Peyer's patch (tissue), 4 donors: ENCODE results near the gene ASCC1. TPM values are rescaled to one million over a fixed set of nuclear protein-coding genes. Genes with fewer than 3 reads are reported as not detected.
"Not testable (repeated sequence)": the region's sequence is repeated elsewhere in the genome, so short reads cannot be mapped to it uniquely, and the experiment has no call there.

Experiments
- DNase-seq, 3 donors: peaks; one replicate each; pipeline ENCODE4 v3.0.0-alpha.2; 2017 to 2019
- H3K27ac ChIP-seq, 4 donors: fragments of 200-600 bp; sonication (generic); one replicate each; pipeline ENCODE4 v1.5.1; 2016 to 2019
- H3K27me3 ChIP-seq, 2 donors: fragments of 200-600 bp; sonication (generic); one replicate each; pipeline ENCODE4 v1.5.1; 2019
- H3K36me3 ChIP-seq, 3 donors: fragments of 200-600 bp; sonication (generic); one replicate each; pipeline ENCODE4 v1.5.1; 2016 to 2019
- H3K4me1 ChIP-seq, 4 donors: fragments of 200-600 bp; sonication (generic); one replicate each; pipeline ENCODE4 v1.5.1; 2016 to 2019
- H3K4me3 ChIP-seq, 4 donors: fragments of 200-600 bp; sonication (generic); 1 replicate in 3 of 4; 2 replicates in 1 of 4; pipeline ENCODE4 v1.5.1; 2016 to 2019; ENCODE audit warnings: mild to moderate bottlenecking in 1 of 4
- H3K9me3 ChIP-seq, 4 donors: fragments of 200-600 bp; sonication (generic); one replicate each; pipeline ENCODE4 v1.5.1; 2016 to 2019; ENCODE audit warnings: mild to moderate bottlenecking in 1 of 4
- POLR2A ChIP-seq, 2 donors: fragments of 450-650 bp; IDR thresholded peaks; one replicate each; pipeline ENCODE4 v1.5.1; 2017; ENCODE audit warnings: antibody characterized with exemption in 2 of 2, mild to moderate bottlenecking in 2 of 2, moderate library complexity in 2 of 2
- total RNA-seq, 4 donors: library from RNA; depleted of rRNA; stranded (reverse); fragments of >200 nt; gene quantifications; one replicate each; pipeline ENCODE4 v1.1.0, GENCODE V29; 2016
- TF ChIP-seq, protein P1 (sequence below), 6 experiments: fragments of 450-650 bp in 4 of 6; fragments of 200-600 bp in 2 of 6; sonication (generic) in 1 of 6; IDR thresholded peaks; one replicate each; pipeline ENCODE4 v1.5.1; 2017 to 2019; ENCODE audit warnings: antibody characterized with exemption in 6 of 6, mild to moderate bottlenecking in 3 of 6, moderate library complexity in 1 of 6

The ASCC1 gene
- total RNA-seq, 4 donors from 2014 or later: 9.7 to 48.7 (median 21.5) TPM

DNA sequence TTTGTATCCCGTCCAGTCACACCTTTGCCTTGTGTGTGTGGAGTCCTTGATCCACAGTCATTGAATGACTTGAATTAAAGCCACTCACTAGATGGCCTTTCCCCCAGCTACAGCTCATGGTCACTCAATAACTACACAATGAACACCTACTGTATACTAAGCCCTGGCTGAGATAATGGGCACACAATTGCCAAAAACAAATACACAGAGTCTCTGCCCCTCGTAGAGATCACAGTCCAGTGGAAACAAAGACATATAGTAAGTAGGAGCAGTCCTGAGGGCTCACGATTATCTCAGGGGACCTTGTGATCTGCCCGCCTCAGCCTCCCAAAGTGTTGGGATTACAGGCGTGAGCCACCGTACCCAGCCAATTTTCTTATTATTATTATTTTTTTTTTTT is 35.6 kb upstream of the ASCC1 start:
- no peak overlapping the region for H3K4me3 ChIP-seq
- no peak for TF ChIP-seq POLR2A (IDR thresholded peaks at IDR 0.05)
- TF ChIP-seq, protein P1, sequence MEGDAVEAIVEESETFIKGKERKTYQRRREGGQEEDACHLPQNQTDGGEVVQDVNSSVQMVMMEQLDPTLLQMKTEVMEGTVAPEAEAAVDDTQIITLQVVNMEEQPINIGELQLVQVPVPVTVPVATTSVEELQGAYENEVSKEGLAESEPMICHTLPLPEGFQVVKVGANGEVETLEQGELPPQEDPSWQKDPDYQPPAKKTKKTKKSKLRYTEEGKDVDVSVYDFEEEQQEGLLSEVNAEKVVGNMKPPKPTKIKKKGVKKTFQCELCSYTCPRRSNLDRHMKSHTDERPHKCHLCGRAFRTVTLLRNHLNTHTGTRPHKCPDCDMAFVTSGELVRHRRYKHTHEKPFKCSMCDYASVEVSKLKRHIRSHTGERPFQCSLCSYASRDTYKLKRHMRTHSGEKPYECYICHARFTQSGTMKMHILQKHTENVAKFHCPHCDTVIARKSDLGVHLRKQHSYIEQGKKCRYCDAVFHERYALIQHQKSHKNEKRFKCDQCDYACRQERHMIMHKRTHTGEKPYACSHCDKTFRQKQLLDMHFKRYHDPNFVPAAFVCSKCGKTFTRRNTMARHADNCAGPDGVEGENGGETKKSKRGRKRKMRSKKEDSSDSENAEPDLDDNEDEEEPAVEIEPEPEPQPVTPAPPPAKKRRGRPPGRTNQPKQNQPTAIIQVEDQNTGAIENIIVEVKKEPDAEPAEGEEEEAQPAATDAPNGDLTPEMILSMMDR (IDR thresholded peaks at IDR 0.05): no peak
- H3K27ac ChIP-seq: peak overlapping the region in 1 of 4 donors; percentile 46
- no peaks in the 10 kb centered on the region for H3K27me3 ChIP-seq
- no peaks in the 10 kb centered on the region for H3K9me3 ChIP-seq
- no peak for DNase-seq
- H3K36me3 ChIP-seq: no peaks in the 10 kb centered on the region
- peaks cover 7 to 83% (median 55%) of the 10 kb centered on the region in 4 donors for H3K4me1 ChIP-seq

DNA sequence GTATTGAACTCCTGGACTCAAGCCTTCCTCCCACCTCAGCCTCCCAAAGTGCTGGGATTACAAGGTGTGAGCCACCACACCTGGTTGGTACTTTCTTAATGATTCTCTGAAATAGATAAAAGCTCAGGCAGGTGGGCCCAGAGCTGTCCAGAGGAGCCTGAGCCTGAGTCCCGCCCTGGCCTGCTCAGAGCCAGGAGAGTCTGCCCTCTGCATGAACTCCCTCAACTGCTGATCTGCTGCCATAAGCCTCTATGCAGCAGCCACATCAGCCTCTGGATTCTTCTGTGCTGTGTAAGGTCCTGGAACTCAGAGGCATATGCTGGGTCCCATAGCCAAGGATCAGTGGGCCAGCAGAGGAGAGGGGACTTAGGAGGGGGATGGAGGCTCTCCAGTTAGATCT is 34.6 kb upstream of the ASCC1 start:
- H3K4me3 ChIP-seq: no peak overlapping the region
- H3K27ac ChIP-seq: peak overlapping the region; percentile 28 to 94 (median 64)
- no peaks in the 10 kb centered on the region for H3K9me3 ChIP-seq
- DNase-seq: peak in 1 of 3 donors; percentile 64
- no peaks in the 10 kb centered on the region for H3K36me3 ChIP-seq
- TF ChIP-seq POLR2A (IDR thresholded peaks at IDR 0.05): no peak
- TF ChIP-seq, protein P1 (IDR thresholded peaks at IDR 0.05): no peak
- peaks cover 7 to 83% (median 56%) of the 10 kb centered on the region in 4 donors for H3K4me1 ChIP-seq
- H3K27me3 ChIP-seq: no peaks in the 10 kb centered on the region

DNA sequence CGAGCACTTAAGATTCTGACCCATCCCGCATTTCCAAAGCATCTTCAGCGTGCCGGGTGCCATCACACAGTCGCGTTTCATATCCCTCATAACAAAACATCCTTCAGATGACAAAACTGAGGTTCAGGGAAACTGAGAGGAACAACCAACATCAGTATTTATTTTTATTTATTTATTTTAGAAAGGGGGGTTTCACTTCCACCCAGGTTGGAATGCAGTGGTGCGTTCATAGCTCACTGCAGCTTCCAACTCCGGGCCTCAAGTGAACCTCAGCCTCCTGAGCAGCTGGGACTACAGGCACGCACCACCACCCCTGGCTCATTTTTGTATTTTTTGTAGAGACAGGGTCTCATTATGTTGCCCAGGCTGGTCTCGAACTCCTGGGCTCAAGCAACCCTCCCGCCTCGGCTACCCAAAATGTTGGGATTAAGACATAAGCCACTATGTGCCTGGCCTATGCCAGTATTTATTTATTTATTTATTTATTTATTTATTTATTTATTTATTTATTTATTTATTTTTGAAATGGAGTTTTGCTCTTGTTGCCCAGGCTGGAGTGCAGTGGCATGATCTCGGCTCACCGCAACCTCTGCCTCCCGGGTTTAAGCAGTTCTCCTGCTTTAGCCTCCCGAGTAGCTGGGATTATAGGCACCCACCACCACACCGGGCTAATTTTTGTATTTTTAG is 33.2 kb upstream of the ASCC1 start:
- DNase-seq: peak in 2 of 3 donors; percentile 36 to 59
- H3K4me1 ChIP-seq: peaks cover 7 to 83% (median 57%) of the 10 kb centered on the region in 4 donors
- peak overlapping the region in 2 of 4 donors; percentile 33 to 35 for H3K4me3 ChIP-seq

DNA sequence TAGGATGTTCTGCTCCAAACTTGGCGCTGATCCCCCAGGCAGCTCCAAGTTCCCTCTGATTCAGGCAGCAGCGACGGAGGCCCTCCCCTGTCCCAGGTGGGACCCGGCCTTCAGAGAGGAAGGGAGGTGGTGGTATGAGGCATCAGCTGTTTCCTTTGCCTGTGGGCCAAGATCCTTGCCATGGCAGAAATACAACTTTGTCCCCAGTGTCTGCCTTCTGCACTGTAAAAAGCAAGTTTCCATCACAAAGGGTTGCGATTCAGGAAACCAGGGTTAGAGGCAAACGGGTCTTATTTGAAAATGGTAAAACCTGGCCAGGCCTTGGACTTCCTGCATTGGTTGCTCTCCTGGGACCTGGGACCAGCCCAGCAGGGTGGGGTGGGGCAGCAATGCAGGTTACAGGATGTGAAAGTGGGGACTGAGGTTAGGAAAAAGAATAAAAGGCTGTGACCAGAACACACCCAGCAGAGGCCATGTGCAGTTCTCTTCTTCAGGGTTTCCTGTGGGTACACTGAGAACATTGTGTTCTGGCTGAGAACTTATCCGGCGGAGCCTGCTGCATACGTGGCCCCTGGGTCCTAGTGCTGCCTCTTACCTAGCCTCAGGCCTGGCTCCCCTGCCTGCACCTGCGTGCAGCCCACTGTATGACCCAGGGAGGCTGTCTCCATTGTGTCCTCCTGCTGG is 32.5 kb upstream of the ASCC1 start:
- DNase-seq: peak; percentile 87 to 96 (median 94)
- Histone ChIP-seq H3K27me3 (no peaks in the 10 kb centered on the region), H3K9me3 (no peaks in the 10 kb centered on the region), H3K4me3 (peak overlapping the region in 3 of 4 donors; percentile 5 to 35 (median 33)), H3K36me3 (no peaks in the 10 kb centered on the region), H3K27ac (peak overlapping the region; percentile 78 to 94 (median 88)), H3K4me1 (peaks cover 7 to 83% (median 58%) of the 10 kb centered on the region in 4 donors)
- TF ChIP-seq POLR2A (IDR thresholded peaks at IDR 0.05): peak in 1 of 2 donors; percentile 58
- TF ChIP-seq, protein P1 (IDR thresholded peaks at IDR 0.05): peak in 1 of 6 experiments; percentile 28

More for the DNA sequence above, 33.2 kb upstream of the ASCC1 start:
- not testable (repeated sequence) for H3K36me3 ChIP-seq, H3K9me3 ChIP-seq, H3K27me3 ChIP-seq
- peak overlapping the region; percentile 78 to 94 (median 88) for H3K27ac ChIP-seq

DNA sequence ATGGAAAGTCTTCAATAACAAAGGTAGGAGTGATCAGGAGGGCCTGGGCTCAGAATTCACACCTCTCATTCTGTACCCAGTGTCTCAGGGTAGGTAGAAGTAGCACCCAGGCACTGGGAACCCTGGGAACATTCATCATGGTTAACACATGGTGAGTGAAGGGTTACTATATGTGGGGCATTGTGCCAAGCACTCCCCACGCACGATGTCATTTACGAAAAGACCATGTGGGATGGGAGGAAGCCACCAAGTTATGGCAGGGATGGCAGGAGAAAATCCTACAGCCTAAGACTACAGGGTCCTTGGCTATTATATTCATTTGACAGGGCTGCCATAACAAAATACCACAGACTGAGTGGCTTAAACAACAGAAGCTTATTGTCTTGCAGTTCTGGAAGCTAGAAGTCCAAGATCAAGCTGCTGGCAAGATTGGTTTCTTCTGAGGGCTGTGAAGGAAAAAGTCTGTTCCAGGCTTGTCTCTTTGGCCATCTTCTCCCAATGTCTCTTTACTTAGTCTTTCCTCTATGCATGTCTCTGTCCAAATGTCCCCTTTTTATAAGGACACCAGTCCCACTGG is 30.0 kb upstream of the ASCC1 start:
- H3K27ac ChIP-seq: peak overlapping the region; percentile 31 to 94 (median 84)
- no peak for DNase-seq
- H3K4me3 ChIP-seq: no peak overlapping the region
- no peaks in the 10 kb centered on the region for H3K36me3 ChIP-seq
- H3K27me3 ChIP-seq: no peaks in the 10 kb centered on the region
- no peaks in the 10 kb centered on the region for H3K9me3 ChIP-seq
- H3K4me1 ChIP-seq: peaks cover 7 to 93% (median 59%) of the 10 kb centered on the region in 4 donors
- no peak for TF ChIP-seq POLR2A (IDR thresholded peaks at IDR 0.05)
- TF ChIP-seq, protein P1 (IDR thresholded peaks at IDR 0.05): no peak
